NCI-H526 treated with DMSO at 0.1 percent for 48 hours (cell line): ENCODE measurements around the gene DDX39B.
"Not testable (repeated sequence)": the region's sequence is repeated elsewhere in the genome, so short reads cannot be mapped to it uniquely, and the experiment has no call there.

Experiments
- DNase-seq: peaks from one replicate; lab custom pipeline; 2025; lab: John Stamatoyannopoulos, UW

The DDX39B gene

DNA sequence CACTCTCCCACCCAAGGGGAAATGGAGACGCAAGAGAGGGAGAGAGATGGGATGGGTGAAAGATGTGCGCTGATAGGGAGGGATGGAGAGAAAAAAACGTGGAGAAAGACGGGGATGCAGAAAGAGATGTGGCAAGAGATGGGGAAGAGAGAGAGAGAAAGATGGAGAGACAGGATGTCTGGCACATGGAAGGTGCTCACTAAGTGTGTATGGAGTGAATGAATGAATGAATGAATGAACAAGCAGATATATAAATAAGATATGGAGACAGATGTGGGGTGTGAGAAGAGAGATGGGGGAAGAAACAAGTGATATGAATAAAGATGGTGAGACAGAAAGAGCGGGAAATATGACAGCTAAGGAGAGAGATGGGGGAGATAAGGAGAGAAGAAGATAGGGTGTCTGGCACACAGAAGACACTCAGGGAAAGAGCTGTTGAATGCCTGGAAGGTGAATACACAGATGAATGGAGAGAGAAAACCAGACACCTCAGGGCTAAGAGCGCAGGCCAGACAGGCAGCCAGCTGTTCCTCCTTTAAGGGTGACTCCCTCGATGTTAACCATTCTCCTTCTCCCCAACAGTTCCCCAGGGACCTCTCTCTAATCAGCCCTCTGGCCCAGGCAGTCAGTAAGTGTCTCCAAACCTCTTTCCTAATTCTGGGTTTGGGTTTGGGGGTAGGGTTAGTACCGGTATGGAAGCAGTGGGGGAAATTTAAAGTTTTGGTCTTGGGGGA, 34.3 kb upstream of the DDX39B start:
- no peak for DNase-seq

- DNase-seq: no peak
These were observed 33.6 kb upstream of the DDX39B start, which contains the start of gene TNF for GRCh38 chr6:31575335-31575901. TSS of gene TNF (plus strand) at chr6:31575565. CDS start at chr6:31575742, 177 bp downstream.

DNA sequence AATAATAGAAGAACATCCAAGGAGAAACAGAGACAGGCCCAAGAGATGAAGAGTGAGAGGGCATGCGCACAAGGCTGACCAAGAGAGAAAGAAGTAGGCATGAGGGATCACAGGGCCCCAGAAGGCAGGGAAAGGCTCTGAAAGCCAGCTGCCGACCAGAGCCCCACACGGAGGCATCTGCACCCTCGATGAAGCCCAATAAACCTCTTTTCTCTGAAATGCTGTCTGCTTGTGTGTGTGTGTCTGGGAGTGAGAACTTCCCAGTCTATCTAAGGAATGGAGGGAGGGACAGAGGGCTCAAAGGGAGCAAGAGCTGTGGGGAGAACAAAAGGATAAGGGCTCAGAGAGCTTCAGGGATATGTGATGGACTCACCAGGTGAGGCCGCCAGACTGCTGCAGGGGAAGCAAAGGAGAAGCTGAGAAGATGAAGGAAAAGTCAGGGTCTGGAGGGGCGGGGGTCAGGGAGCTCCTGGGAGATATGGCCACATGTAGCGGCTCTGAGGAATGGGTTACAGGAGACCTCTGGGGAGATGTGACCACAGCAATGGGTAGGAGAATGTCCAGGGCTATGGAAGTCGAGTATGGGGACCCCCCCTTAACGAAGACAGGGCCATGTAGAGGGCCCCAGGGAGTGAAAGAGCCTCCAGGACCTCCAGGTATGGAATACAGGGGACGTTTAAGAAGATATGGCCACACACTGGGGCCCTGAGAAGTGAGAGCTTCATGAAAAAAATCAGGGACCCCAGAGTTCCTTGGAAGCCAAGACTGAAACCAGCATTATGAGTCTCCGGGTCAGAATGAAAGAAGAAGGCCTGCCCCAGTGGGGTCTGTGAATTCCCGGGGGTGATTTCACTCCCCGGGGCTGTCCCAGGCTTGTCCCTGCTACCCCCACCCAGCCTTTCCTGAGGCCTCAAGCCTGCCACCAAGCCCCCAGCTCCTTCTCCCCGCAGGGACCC, 32.6 kb upstream of the DDX39B start:
- no peak for DNase-seq

- DNase-seq: no peak
These were observed 31.7 kb upstream of the DDX39B start for GRCh38 chr6:31573239-31574105.

DNA sequence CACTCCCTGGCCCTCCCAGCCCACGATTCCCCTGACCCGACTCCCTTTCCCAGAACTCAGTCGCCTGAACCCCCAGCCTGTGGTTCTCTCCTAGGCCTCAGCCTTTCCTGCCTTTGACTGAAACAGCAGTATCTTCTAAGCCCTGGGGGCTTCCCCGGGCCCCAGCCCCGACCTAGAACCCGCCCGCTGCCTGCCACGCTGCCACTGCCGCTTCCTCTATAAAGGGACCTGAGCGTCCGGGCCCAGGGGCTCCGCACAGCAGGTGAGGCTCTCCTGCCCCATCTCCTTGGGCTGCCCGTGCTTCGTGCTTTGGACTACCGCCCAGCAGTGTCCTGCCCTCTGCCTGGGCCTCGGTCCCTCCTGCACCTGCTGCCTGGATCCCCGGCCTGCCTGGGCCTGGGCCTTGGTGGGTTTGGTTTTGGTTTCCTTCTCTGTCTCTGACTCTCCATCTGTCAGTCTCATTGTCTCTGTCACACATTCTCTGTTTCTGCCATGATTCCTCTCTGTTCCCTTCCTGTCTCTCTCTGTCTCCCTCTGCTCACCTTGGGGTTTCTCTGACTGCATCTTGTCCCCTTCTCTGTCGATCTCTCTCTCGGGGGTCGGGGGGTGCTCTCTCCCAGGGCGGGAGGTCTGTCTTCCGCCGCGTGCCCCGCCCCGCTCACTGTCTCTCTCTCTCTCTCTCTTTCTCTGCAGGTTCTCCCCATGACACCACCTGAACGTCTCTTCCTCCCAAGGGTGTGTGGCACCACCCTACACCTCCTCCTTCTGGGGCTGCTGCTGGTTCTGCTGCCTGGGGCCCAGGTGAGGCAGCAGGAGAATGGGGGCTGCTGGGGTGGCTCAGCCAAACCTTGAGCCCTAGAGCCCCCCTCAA, 30.5 kb upstream of the DDX39B start, which contains the start of gene LTA:
Gene LTA, plus strand, starts transcription at position 249 of the 871 bp plus-strand sequence. Its CDS starts 454 bp downstream, at position 703.
- no peak for DNase-seq

DNA sequence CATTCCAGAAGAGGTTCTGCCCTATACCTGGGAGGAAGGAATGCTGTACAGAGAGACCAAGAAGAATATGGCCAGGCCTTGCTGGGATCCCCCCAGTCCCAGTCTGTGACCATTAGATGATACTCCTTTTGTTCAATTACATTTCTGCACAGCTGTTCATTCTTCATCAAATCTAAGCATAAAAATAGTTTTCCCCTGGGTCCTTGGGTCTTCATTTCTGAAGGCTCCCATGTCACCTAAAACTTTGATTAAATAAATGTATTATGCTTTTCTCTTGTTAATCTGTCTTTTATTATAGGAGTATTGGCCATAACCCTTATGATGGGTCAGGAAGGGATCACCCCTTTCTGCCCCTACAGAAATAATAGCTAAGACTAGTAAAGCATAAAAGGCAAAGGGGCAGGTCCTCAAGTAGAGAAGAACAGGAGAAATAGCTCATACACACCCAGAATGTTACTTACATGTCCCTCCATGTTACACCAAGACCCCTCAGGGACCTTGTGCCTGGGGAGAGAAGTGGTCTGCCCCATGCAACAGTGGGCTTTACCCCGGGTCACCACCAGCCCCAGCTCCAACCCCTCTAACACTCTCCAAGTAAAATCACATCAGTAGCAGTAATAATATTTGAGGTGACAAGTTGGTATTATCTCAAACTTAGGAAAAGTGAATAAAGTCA, 28.2 kb upstream of the DDX39B start:
- no peak for DNase-seq

GRCh38 chr6:31568537-31568961, 26.7 kb upstream of the DDX39B start:
- DNase-seq: no peak

DNA sequence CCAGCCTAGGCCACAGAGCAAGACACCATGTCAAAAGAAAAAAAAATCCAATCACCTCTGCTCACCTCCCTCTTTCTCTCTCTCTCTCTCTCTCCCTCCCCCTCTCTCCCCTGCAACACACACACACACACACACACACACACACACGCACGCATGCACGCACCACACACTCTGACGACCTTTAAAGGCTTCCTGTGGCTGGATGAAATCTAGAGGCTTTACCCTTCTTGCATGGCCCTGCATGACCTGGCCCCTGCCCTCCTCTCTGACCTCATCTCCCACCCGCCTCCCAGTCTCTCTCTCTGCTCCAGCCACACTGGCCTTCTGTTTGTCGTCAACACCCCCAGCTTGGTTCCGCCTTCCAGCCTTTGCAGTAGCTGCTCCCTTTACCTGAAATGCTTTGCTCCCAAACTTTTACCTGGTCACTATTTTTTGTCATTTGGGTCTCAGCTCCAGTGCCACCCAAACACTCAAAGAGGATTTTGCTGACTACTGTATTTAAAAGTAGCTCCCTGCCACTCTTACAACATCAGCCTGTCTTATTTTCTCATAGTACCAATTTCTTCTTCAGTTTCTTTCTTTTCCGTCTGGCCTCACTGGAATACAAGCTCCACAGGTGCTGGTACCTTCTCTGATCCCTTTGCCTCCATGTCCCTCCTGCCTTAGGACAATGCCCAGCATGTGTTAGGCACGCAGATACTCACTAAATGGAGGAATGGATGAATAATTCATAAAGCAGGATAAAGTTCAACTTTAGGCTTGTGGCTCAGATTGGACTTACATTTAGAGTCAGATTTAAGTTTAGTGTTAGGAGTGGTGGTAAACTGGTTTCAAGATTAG, 25.9 kb upstream of the DDX39B start:
- no peak for DNase-seq

DNA sequence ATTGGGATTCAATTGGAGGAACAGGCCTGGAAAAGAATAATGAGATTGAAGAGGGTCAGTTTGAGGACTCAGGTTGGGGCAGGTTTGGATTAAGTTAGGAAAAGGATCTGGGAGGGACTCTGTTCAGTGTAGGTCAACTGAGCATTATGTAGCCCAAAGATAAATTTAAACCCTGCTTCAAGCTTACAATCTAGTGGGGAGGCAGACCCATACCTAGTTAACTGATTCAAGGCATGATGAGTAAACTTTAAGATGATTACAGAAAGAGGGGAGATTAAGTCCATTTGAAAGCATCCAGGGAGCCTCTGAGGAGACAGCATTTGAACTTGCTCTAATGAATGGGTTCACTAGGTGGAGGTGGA, 18.9 kb upstream of the DDX39B start:
- no peak for DNase-seq

- no peak for DNase-seq
These were observed 18.3 kb upstream of the DDX39B start for GRCh38 chr6:31559958-31560696.

DNA sequence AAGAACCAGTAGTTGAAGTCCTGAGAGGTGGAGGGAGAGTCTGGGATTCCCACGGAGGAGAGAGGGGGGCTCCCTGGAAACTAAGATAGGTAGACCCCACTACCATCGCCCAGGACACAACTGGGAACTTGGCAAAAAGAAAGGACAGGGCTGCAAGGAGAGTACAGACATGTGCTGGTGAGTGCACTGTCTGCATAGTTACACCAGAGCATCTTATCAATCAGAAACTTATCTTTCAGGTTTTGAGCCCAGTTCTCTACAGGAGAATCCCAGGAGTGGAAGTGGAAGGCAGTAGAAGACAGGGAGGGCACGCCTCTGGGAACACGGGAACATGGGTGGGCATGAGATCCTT, 17.8 kb upstream of the DDX39B start:
- no peak for DNase-seq

DNA sequence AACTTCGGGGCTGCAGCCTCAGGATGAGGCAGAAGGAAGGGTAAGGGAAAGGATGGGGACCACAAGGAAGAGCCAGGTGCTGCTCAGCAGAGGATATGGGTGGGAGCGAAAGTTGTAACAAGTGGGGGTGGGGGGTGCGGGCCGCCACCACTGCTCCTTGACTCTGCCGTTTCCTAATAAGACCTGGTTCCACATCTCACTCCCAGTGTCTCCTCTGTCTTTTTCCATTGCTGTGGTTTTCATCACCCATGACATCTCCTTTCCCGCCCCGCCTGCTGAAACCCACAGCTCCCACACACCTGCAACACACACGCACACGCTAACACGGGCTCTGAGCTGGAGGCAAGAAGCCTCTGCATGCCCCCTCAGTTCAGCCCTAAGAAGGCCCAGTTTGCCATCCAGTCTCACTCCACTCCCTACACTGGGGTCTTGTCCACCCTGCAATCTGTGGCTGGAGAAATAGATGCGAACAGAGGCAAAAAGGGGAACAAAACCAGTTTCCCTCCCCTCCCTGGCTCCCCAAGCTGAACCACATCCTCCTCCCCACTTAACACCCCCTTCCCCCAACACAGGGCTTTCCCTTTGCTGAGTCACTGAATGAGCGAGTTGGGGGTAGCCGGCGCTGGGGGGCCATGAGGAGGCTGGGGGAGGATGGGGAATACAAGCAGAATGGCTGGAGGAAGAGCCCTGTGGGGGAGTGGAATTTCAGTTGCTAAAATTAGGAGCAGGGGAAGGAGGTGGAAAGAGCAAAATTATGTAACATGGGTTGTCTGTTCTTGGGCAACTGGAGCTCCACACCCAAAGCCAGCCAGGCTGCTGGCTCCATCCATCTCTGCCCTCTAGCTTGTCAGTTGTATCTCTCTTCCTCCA, 17.1 kb upstream of the DDX39B start:
- DNase-seq: no peak

DNA sequence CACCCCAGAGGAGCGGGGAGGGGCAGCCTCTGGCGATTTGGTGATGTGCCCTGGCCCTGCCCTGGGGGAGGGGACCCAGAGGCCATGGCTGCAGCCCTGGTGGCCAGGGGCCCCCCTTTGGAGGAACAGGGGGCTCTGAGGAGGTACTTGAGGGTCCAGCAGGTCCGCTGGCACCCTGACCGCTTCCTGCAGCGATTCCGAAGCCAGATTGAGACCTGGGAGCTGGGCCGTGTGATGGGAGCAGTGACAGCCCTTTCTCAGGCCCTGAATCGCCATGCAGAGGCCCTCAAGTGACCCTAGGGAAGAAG, 16.5 kb upstream of the DDX39B start:
- no peak for DNase-seq

- DNase-seq: no peak
These were observed 15.9 kb upstream of the DDX39B start for GRCh38 chr6:31557443-31558317.

DNA sequence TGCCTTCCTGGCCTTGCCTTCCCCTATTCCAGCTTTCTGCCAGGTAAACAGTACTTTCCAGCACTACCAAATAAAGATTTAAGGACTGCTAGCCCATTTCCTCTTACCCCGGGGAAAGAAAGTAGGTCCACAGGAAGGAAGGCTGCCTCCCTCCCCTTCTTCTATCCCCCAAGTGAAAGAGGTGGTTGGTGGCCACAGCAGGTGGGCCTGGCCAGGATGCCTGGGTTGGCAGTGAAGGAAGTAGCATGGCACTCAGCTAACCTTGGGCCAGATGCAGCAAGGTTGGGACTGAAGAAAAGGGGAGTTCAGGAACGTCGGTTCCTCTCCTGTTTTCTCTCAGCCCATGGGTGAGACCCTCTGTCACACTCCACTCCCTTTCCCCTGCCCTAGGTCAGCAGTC, 14.5 kb upstream of the DDX39B start:
- no peak for DNase-seq

DNA sequence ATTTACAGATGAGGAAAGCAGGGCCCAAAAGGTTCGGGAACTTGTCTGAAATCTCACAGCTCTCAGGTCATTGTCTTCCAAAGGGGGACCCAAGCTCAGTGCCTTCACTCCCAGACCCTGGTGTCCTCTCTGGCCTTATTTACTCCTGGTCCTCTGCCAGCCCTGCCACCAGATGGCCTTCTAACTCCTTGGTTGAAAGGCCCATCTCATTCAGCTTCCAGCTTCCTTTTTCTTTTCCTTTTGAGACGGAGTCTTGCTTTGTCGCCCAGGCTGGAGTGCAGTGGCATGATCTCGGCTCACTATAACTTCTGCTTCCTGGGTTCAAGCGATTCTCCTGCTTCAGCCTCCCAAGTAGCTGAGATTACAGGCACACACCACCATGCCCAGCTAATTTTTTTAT, 9.6 kb upstream of the DDX39B start:
- DNase-seq: not testable (repeated sequence)

DNA sequence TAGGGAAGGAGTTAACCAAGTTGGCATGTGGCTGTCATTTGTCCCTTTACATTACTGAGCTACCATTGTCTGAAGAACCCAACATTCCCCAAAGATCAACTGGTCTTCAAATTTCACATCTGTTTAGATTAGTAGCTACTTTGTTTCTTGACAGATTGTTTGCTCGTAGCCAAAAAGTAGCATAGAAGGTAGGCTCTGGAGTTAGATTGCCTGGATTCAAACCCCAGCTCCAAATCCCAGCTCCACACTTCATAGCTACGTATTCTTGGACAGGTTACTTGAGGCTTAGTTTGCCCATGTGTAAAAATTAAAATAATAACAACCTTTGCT, 6.7 kb upstream of the DDX39B start:
- DNase-seq: no peak
